Activated naive CD4-positive, alpha-beta T cell treated with anti-CD3 and anti-CD28 coated beads, Interleukin-2, amount 10 ng/mL, durations not matched to agents 7 days and 5 days (primary cell): ENCODE measurements around the gene FSD1.
"Not testable (repeated sequence)": the region's sequence is repeated elsewhere in the genome, so short reads cannot be mapped to it uniquely, and the experiment has no call there.

Experiments
- CTCF ChIA-PET: fragments of 350-600 bp; sonication (Branson Sonifier 250); formaldehyde crosslinking; loops from one replicate; lab custom pipeline; 2021; ENCODE audit warnings: antibody characterized with exemption; lab: Charles Lee
- DNase-seq: peaks from one replicate; pipeline ENCODE4 v3.0.0-alpha.2; 2020
- H3K27ac Mint-ChIP-seq: one replicate; pipeline ENCODE4 v1.8.0; 2021; ENCODE audit warnings: mild to moderate bottlenecking, moderate library complexity, mixed read lengths
- H3K27me3 Mint-ChIP-seq: one replicate; pipeline ENCODE4 v1.8.0; 2021; ENCODE audit warnings: mild to moderate bottlenecking, mixed read lengths
- H3K36me3 Mint-ChIP-seq: one replicate; pipeline ENCODE4 v1.8.0; 2021; ENCODE audit warnings: mixed read lengths
- H3K4me1 Mint-ChIP-seq: one replicate; pipeline ENCODE4 v1.8.0; 2021; ENCODE audit warnings: mixed read lengths
- H3K4me3 Mint-ChIP-seq: one replicate; pipeline ENCODE4 v1.8.0; 2021; ENCODE audit warnings: mild to moderate bottlenecking, moderate library complexity, mixed read lengths
- H3K9me3 Mint-ChIP-seq: one replicate; pipeline ENCODE4 v1.8.0; 2021; ENCODE audit warnings: mixed read lengths

Gene FSD1

DNA sequence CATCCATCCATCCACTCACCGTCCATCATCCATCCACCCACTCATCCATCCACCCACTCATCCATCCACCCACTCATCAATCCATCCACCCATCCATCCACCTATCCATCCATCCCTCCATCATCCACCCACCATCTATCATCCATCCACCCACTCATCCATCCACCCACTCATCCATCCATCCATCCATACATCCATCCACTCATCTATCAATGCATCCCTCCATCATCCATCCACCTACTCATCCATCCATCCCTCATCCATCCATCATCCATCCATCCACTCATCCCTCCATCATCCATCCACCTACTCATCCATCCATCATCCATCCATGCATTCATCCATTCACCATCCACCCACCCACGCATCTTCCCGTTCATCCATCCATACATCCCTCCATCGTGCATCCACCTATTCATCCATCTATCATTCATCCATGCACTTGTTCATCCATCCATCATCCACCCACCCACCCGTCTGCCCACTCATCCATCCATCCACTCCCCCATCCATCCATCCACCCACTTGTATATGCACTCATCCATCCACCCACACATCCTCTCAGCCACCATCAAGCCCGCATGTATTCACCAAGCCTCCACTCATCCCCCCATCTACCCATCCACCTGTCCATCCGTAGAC, 30.7 kb downstream of the FSD1 start:
- H3K27ac Mint-ChIP-seq: no peak overlapping the region
- no peak overlapping the region for H3K4me3 Mint-ChIP-seq
- DNase-seq: no peak
- CTCF ChIA-PET: no interaction called here
- peaks cover 3% of the 10 kb centered on the region for H3K9me3 Mint-ChIP-seq
- H3K4me1 Mint-ChIP-seq: peaks cover 23% of the 10 kb centered on the region
- peaks cover 3% of the 10 kb centered on the region for H3K36me3 Mint-ChIP-seq
- no peaks in the 10 kb centered on the region for H3K27me3 Mint-ChIP-seq

DNA sequence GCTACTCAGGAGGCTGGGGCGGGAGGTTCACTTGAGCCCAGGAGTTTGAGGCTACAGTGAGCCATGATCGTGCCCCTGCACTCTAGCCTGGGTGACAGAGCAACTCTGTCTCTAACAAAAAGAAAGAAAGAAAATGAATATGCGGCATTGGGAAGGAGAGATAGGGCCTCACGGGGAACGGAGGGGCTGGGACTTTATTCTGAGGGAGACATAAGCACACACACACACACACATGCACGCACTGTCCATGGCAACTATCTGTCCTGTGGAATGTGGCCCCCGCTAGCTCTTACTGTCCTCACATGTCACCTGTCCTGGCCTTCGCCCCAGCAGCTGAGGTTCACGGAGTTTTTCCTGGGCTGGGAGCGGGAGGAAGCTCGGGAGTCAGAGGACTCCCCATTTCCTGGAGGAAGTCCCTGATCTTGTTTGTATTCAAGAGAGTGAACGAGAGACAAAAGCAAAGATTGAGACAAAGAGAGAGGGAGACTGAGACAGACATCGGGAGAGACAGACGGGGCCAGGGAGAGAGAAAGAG, 33.6 kb downstream of the FSD1 start:
- Mint-ChIP-seq H3K27me3 (no peaks in the 10 kb centered on the region), H3K36me3 (peaks cover 3% of the 10 kb centered on the region), H3K4me1 (peaks cover 33% of the 10 kb centered on the region), H3K4me3 (peak overlapping the region; percentile 79), H3K27ac (peak overlapping the region; percentile 87), H3K9me3 (peaks cover 3% of the 10 kb centered on the region)
- no peak for DNase-seq
- CTCF ChIA-PET: interaction anchor here (1.3 kb wide), 1 partner anchor 14 kb away, joined by 4 read pairs; no protein-coding TSS in a partner anchor

DNA sequence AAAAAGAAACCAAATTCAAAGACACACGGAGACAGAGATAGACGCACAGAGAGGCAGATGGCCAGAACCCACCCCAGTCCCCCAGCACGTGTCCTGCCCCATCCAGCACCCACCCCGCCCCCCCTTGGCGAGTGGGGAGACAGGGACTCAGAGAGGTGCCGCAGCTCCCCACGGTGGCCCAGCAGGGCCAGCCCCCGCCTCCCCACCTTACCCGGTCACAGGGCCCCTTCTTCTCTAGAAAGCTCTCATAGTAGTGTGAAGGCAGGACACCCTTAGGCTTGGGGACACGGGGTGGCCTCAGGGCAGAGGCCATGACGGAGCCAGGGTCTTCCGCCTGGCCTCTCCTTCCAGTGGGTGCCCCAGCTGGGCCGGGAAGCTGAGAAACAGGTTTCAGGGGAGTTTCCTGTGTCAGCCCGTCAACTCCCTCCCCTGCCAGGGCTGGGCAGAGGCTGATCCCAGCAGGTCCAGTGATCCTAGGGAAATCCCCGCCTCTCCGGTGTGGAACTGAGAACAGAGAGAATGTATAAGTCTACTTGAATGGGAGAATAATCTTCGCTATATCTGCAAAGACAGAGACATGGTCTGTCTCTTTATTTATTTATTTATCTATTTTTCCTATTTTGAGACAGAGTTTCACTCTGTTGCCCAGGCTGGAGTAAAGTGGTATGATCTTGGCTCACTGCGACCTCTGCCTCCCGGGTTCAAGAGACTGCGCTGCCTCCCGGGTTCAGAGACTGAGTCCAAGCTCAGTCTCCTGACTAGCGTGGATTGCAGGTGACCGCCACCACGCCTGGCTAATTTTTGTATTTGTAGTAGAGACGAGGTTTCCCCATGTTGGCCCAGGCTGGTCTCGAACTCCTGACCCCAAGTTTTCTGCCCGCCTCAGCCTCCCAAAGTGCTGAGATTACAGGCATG, 34.3 kb downstream of the FSD1 start, which contains the start of gene STAP2:
STAP2 (minus strand) TSS at position 387 of the 915 bp plus-strand sequence; CDS start at position 313, 74 bp downstream.
- peak within 1 kb of the TSS; percentile 87 for H3K27ac Mint-ChIP-seq
- peak; percentile 60 for DNase-seq
- no peaks in the 10 kb centered on the region for H3K27me3 Mint-ChIP-seq
- H3K4me1 Mint-ChIP-seq: peaks cover 33% of the 10 kb centered on the region
- H3K4me3 Mint-ChIP-seq: peak within 1 kb of the TSS; percentile 79
- peaks cover 3% of the 10 kb centered on the region for H3K9me3 Mint-ChIP-seq
- peaks cover 3% of the 10 kb centered on the region for H3K36me3 Mint-ChIP-seq
- CTCF ChIA-PET: interaction anchor here (1.3 kb wide), 1 partner anchor 14 kb away, joined by 4 read pairs; no protein-coding TSS in a partner anchor

DNA sequence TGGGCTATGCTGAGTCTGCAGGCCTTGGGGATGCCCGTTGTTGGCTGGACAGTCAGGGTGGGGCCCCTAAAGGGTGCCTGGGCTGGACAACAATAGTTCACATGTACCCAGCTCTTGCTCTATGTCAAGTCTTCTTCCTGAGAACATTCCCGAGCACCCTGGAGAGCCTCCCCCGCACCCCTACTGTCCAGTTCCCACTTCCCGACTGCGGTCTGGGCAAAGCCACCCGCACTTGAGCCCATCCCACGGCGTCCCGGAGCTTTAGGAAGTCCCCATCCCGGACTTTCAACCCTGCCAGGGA, 37.9 kb downstream of the FSD1 start:
- no peaks in the 10 kb centered on the region for H3K9me3 Mint-ChIP-seq
- no peak for DNase-seq
- no peaks in the 10 kb centered on the region for H3K27me3 Mint-ChIP-seq
- H3K4me3 Mint-ChIP-seq: peak overlapping the region; percentile 89
- peaks cover 44% of the 10 kb centered on the region for H3K4me1 Mint-ChIP-seq
- peak overlapping the region; percentile 93 for H3K27ac Mint-ChIP-seq
- H3K36me3 Mint-ChIP-seq: peaks cover 9% of the 10 kb centered on the region
- CTCF ChIA-PET: interaction anchor here (0.7 to 3.1 kb wide), 5 partner anchors 8 to 86 kb away, joined by 3 to 22 read pairs (median 4); no protein-coding TSS in a partner anchor

GRCh38 chr19:4342615-4343369, 38.4 kb downstream of the FSD1 start:
- peaks cover 43% of the 10 kb centered on the region for H3K4me1 Mint-ChIP-seq

DNA sequence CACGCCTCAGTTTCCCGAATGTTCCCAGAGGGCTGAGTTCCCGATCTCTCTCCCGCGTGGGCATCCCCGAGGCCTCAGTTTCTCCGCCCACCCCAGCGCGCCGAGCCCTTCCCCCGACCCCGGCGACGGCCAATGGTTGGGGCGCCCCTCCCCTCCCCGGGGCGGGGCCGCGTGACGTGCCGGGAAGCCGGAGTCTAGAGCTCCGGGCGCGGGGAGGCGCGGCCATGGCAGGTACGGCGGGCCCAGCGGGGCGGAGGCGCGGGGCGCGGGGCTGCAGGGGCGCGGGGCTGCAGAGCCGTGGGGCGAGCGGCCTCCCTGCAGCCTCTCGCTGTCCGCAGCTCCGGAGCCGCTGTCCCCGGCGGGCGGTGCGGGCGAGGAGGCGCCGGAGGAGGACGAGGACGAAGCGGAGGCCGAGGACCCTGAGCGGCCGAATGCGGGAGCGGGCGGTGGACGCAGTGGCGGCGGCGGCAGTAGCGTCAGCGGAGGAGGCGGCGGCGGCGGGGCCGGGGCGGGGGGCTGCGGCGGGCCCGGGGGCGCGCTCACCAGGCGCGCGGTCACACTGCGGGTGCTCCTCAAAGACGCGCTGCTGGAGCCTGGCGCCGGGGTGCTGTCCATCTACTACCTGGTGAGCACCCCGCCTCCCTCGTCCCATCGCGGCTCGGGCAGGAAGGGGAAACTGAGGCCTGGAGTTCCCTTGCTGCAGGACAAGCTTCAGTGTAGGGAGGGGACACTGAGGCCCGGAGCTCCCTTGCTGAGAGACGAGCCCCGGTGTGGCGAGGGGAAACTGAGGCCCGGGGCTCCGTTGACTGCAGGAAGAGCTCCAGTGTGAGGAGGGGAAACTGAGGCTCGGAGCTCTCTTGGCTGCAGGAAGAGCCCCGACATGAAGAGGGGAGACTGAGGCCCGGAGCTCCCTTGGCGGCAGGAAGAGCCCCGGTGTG, 39.2 kb downstream of the FSD1 start, which contains the start of gene MPND:
MPND (plus strand) TSS at position 193 of the 938 bp plus-strand sequence; CDS start at position 225, 32 bp downstream.
- Mint-ChIP-seq H3K4me1 (peaks cover 36% of the 10 kb centered on the region), H3K27me3 (no peaks in the 10 kb centered on the region), H3K4me3 (peak within 1 kb of the TSS; percentile 89), H3K9me3 (no peaks in the 10 kb centered on the region), H3K27ac (peak within 1 kb of the TSS; percentile 93), H3K36me3 (peaks cover 13% of the 10 kb centered on the region)
- CTCF ChIA-PET: interaction anchor here (0.7 to 3.1 kb wide), 8 partner anchors 9 to 95 kb away, joined by 3 to 22 read pairs (median 4); partner anchors contain the start of gene CHAF1A
- peak; percentile 96 for DNase-seq

More at GRCh38 chr19:4342615-4343369, 38.4 kb downstream of the FSD1 start:
- CTCF ChIA-PET: interaction anchor here (0.7 to 3.1 kb wide), 5 partner anchors 9 to 87 kb away, joined by 3 to 22 read pairs (median 4); no protein-coding TSS in a partner anchor
- H3K36me3 Mint-ChIP-seq: peaks cover 11% of the 10 kb centered on the region
- peak overlapping the region; percentile 89 for H3K4me3 Mint-ChIP-seq
- H3K27me3 Mint-ChIP-seq: no peaks in the 10 kb centered on the region
- H3K9me3 Mint-ChIP-seq: no peaks in the 10 kb centered on the region
- H3K27ac Mint-ChIP-seq: peak overlapping the region; percentile 93
- DNase-seq: peak; percentile 97

- no peaks in the 10 kb centered on the region for H3K27me3 Mint-ChIP-seq
- peaks cover 29% of the 10 kb centered on the region for H3K4me1 Mint-ChIP-seq
- CTCF ChIA-PET: interaction anchor here (1.5 kb wide), 1 partner anchor 78 kb away, joined by 4 read pairs; no protein-coding TSS in a partner anchor
- no peak overlapping the region for H3K27ac Mint-ChIP-seq
- peak overlapping the region; percentile 44 for H3K4me3 Mint-ChIP-seq
- H3K9me3 Mint-ChIP-seq: no peaks in the 10 kb centered on the region
- DNase-seq: no peak
- peaks cover 15% of the 10 kb centered on the region for H3K36me3 Mint-ChIP-seq
Observed at GRCh38 chr19:4345342-4346019, 41.1 kb downstream of the FSD1 start.

DNA sequence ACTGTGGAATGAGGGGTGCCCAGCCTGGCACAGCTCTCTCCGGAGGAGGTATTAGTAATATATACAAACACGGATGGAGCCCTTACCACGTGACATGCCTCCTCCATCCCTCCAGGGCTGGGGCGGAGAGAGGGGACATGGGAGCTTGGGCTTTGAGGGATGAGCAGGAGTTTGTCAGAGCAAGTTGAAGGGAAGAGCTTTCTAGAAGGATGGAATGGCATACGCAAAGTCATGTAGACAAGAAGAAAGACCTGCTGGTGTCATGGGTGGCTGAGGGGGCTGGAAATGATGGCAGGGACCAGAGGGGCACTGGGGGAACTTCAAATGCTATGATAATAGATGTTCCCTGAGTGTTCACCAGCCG, 41.6 kb downstream of the FSD1 start:
- no peak overlapping the region for H3K4me3 Mint-ChIP-seq
- peaks cover 16% of the 10 kb centered on the region for H3K36me3 Mint-ChIP-seq
- no peak overlapping the region for H3K27ac Mint-ChIP-seq
- no peaks in the 10 kb centered on the region for H3K27me3 Mint-ChIP-seq
- CTCF ChIA-PET: interaction anchor here (1.1 to 1.5 kb wide), 2 partner anchors 63 to 79 kb away, joined by 3 to 4 read pairs; no protein-coding TSS in a partner anchor
- H3K4me1 Mint-ChIP-seq: peaks cover 26% of the 10 kb centered on the region
- H3K9me3 Mint-ChIP-seq: no peaks in the 10 kb centered on the region
- no peak for DNase-seq

GRCh38 chr19:4347521-4347920, 43.1 kb downstream of the FSD1 start:
- no peak for DNase-seq
- CTCF ChIA-PET: interaction anchor here (1.4 kb wide), 1 partner anchor 81 kb away, joined by 5 read pairs; no protein-coding TSS in a partner anchor
- Mint-ChIP-seq H3K4me1 (peaks cover 20% of the 10 kb centered on the region), H3K9me3 (no peaks in the 10 kb centered on the region), H3K27ac (peak overlapping the region; percentile 24), H3K4me3 (no peak overlapping the region), H3K27me3 (no peaks in the 10 kb centered on the region), H3K36me3 (peaks cover 16% of the 10 kb centered on the region)

DNA sequence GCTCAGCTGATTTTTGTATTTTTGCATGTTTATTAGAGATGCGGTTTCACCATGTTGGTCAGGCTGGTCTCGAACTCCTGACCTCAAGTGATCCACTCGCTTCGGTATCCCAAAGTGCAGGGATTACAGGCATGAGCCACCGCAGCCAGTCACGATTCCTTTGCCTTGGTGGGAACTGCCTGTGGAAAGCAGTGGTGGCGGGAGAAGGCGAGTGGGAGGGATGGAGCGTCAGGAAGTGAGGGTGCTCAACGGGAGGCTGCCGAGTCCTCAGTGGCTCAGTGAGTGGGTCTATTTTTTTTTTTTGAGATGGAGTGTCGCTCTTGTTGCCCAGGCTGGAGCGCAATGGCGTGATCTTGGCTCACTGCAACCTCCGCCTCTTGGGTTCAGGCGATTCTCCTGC, 44.8 kb downstream of the FSD1 start:
- CTCF ChIA-PET: interaction anchor here (1.0 kb wide), 1 partner anchor 119 kb away, joined by 3 read pairs; no protein-coding TSS in a partner anchor
- Mint-ChIP-seq H3K4me1 (peaks cover 11% of the 10 kb centered on the region), H3K36me3 (peaks cover 17% of the 10 kb centered on the region), H3K27ac (peak overlapping the region; percentile 69)
- not testable (repeated sequence) for DNase-seq, H3K9me3 Mint-ChIP-seq, H3K27me3 Mint-ChIP-seq, H3K4me3 Mint-ChIP-seq

DNA sequence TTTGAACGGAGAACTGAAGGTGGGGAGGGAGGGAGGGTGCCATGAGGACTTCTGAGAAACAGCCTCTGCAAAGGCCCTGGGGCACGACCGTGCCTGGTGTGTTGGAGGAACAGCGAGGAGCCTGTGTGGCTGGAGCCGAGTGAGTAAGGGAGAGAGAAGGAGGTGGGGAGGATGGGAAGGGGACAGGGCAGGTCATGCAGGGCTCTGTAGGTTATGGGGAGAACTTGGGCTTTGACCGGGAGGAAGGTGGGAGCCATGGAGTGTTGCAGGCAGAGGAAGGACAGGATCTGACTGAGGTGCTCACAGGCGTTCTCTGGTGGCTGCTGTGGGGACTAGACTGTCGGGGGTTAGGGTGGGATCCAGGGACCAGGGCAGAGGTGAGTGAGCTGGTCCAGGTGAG, 45.7 kb downstream of the FSD1 start:
- Mint-ChIP-seq H3K36me3 (peaks cover 17% of the 10 kb centered on the region), H3K4me3 (no peak overlapping the region), H3K27ac (peak overlapping the region; percentile 65), H3K27me3 (no peaks in the 10 kb centered on the region), H3K9me3 (no peaks in the 10 kb centered on the region), H3K4me1 (peaks cover 9% of the 10 kb centered on the region)
- CTCF ChIA-PET: interaction anchor here (1.0 to 1.1 kb wide), 2 partner anchors 83 to 119 kb away, joined by 3 to 4 read pairs; no protein-coding TSS in a partner anchor
- no peak for DNase-seq

DNA sequence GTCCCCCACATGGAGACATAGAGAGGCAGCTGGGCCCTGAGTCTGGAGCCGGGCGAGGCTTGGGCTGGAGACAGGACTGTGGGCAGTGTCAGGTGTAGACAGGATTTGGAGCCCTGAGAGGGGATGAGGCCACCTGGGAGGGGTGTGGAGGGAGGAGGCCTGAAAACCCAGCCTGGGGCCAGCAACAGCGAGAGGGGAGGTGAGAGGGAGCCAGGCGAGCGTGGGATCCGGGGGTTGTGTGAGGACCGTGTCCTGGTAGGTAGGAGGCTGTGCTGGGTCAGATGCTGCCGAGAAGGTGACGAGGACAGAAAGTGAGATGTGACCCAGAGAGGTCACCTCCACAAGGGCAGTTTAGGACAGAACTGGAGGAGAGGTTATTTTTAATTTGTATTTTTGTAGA, 46.3 kb downstream of the FSD1 start:
- Mint-ChIP-seq H3K27ac (no peak overlapping the region), H3K36me3 (peaks cover 13% of the 10 kb centered on the region), H3K9me3 (no peaks in the 10 kb centered on the region), H3K4me1 (peaks cover 5% of the 10 kb centered on the region), H3K4me3 (no peak overlapping the region), H3K27me3 (no peaks in the 10 kb centered on the region)
- no peak for DNase-seq
- CTCF ChIA-PET: interaction anchor here (1.1 kb wide), 1 partner anchor 84 kb away, joined by 4 read pairs; no protein-coding TSS in a partner anchor
